ENCODE measurements around the gene NINJ1. TPM values are rescaled to one million over a fixed set of nuclear protein-coding genes. Genes with fewer than 3 reads are reported as not detected.

The NINJ1 gene
- total and polyA plus RNA-seq, 2 of the 13 experiments (the other 11 are each of a cell fraction or from before 2014, with no cell fraction given): 81.2 to 92.1 TPM

DNA sequence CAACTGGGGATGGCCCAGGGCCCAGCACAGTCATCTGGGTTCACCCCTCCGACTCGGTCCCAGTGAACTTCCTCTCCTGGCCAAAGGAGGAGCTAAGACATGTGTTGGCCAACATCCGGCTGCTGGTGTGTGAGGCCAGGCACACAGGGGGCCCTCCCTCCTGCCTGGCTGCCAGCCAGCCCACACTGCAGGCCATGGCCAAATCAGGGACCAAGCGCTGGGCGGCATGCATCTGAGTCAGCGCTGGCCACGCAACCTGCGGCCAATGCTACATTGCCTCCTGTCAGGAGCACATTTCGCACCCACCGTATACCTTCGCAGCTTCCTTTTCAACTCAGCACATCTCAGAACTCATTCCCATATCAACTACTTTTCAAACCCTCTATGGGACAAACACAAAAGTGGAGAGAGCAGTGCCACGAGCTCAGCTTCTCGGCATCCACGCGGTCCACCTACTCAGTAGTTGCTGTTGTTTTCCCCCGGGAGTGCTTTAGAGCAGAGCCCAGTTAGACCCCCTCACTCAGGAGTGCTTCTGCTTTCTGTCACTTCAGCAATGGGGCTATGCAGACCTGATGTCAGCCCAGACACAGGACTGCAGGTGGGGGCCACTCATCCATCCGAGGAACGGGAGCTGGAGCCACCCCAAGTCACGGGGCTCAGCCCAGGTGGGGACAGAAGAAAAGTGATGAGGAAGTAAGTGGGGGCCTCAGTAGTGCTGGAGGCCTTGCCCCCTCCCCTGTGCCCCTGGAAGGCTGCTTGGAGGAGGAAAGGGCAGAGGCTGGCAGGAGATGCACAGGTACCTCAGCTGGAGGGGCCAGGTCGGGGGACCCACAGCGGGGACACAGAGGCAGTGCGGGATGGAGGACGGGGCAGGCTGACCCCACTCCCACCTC, 13.9 kb downstream of the NINJ1 start (continued):
- TF ChIP-seq, protein P1, sequence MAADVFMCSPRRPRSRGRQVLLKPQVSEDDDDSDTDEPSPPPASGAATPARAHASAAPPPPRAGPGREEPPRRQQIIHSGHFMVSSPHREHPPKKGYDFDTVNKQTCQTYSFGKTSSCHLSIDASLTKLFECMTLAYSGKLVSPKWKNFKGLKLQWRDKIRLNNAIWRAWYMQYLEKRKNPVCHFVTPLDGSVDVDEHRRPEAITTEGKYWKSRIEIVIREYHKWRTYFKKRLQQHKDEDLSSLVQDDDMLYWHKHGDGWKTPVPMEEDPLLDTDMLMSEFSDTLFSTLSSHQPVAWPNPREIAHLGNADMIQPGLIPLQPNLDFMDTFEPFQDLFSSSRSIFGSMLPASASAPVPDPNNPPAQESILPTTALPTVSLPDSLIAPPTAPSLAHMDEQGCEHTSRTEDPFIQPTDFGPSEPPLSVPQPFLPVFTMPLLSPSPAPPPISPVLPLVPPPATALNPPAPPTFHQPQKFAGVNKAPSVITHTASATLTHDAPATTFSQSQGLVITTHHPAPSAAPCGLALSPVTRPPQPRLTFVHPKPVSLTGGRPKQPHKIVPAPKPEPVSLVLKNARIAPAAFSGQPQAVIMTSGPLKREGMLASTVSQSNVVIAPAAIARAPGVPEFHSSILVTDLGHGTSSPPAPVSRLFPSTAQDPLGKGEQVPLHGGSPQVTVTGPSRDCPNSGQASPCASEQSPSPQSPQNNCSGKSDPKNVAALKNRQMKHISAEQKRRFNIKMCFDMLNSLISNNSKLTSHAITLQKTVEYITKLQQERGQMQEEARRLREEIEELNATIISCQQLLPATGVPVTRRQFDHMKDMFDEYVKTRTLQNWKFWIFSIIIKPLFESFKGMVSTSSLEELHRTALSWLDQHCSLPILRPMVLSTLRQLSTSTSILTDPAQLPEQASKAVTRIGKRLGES (CRISPR knock-in tag; IDR thresholded peaks at IDR 0.05; ENCODE audit: borderline replicate concordance): no peak
- TF ChIP-seq, protein P2, sequence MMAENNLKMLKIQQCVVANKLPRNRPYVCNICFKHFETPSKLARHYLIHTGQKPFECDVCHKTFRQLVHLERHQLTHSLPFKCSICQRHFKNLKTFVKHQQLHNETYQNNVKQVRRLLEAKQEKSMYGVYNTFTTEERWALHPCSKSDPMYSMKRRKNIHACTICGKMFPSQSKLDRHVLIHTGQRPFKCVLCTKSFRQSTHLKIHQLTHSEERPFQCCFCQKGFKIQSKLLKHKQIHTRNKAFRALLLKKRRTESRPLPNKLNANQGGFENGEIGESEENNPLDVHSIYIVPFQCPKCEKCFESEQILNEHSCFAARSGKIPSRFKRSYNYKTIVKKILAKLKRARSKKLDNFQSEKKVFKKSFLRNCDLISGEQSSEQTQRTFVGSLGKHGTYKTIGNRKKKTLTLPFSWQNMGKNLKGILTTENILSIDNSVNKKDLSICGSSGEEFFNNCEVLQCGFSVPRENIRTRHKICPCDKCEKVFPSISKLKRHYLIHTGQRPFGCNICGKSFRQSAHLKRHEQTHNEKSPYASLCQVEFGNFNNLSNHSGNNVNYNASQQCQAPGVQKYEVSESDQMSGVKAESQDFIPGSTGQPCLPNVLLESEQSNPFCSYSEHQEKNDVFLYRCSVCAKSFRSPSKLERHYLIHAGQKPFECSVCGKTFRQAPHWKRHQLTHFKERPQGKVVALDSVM (CRISPR knock-in tag; IDR thresholded peaks at IDR 0.05): 0 out of 2 replicates have a peak, but pooled peaks have one; percentile 54
- TF ChIP-seq ZNF10 (CRISPR knock-in tag; IDR thresholded peaks at IDR 0.05; ENCODE audit: borderline replicate concordance, low read depth) (no peak), ZNF567 (CRISPR knock-in tag; IDR thresholded peaks at IDR 0.05; ENCODE audit: borderline replicate concordance) (no peak), MAFF (IDR thresholded peaks at IDR 0.05; ENCODE audit: low read depth, low read length) (peak; percentile 45), TOPORS (CRISPR knock-in tag; IDR thresholded peaks at IDR 0.05) (peak; percentile 80; the same call in 1 of the 2 replicates), HNRNPLL (IDR thresholded peaks at IDR 0.05; ENCODE audit: low read depth, low read length, poor library complexity, severe bottlenecking) (peak; percentile 99), GFI1 (CRISPR knock-in tag; IDR thresholded peaks at IDR 0.05; ENCODE audit: borderline replicate concordance) (peak; percentile 61; the same call in 1 of the 2 replicates), PHF5A (CRISPR knock-in tag; IDR thresholded peaks at IDR 0.05; ENCODE audit: low read depth, unreplicated experiment) (no peak), ZNF382 (CRISPR knock-in tag; IDR thresholded peaks at IDR 0.05; ENCODE audit: borderline replicate concordance) (no peak), NCOA1 (CRISPR knock-in tag; IDR thresholded peaks at IDR 0.05) (no peak)
- TF ChIP-seq, protein P3, sequence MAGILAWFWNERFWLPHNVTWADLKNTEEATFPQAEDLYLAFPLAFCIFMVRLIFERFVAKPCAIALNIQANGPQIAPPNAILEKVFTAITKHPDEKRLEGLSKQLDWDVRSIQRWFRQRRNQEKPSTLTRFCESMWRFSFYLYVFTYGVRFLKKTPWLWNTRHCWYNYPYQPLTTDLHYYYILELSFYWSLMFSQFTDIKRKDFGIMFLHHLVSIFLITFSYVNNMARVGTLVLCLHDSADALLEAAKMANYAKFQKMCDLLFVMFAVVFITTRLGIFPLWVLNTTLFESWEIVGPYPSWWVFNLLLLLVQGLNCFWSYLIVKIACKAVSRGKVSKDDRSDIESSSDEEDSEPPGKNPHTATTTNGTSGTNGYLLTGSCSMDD (CRISPR knock-in tag; IDR thresholded peaks at IDR 0.05): no peak
- TF ChIP-seq, protein P4, sequence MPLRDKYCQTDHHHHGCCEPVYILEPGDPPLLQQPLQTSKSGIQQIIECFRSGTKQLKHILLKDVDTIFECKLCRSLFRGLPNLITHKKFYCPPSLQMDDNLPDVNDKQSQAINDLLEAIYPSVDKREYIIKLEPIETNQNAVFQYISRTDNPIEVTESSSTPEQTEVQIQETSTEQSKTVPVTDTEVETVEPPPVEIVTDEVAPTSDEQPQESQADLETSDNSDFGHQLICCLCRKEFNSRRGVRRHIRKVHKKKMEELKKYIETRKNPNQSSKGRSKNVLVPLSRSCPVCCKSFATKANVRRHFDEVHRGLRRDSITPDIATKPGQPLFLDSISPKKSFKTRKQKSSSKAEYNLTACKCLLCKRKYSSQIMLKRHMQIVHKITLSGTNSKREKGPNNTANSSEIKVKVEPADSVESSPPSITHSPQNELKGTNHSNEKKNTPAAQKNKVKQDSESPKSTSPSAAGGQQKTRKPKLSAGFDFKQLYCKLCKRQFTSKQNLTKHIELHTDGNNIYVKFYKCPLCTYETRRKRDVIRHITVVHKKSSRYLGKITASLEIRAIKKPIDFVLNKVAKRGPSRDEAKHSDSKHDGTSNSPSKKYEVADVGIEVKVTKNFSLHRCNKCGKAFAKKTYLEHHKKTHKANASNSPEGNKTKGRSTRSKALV (CRISPR knock-in tag; IDR thresholded peaks at IDR 0.05): peak; percentile 71; the same call in 1 of the 2 replicates
- TF ChIP-seq, protein P5, sequence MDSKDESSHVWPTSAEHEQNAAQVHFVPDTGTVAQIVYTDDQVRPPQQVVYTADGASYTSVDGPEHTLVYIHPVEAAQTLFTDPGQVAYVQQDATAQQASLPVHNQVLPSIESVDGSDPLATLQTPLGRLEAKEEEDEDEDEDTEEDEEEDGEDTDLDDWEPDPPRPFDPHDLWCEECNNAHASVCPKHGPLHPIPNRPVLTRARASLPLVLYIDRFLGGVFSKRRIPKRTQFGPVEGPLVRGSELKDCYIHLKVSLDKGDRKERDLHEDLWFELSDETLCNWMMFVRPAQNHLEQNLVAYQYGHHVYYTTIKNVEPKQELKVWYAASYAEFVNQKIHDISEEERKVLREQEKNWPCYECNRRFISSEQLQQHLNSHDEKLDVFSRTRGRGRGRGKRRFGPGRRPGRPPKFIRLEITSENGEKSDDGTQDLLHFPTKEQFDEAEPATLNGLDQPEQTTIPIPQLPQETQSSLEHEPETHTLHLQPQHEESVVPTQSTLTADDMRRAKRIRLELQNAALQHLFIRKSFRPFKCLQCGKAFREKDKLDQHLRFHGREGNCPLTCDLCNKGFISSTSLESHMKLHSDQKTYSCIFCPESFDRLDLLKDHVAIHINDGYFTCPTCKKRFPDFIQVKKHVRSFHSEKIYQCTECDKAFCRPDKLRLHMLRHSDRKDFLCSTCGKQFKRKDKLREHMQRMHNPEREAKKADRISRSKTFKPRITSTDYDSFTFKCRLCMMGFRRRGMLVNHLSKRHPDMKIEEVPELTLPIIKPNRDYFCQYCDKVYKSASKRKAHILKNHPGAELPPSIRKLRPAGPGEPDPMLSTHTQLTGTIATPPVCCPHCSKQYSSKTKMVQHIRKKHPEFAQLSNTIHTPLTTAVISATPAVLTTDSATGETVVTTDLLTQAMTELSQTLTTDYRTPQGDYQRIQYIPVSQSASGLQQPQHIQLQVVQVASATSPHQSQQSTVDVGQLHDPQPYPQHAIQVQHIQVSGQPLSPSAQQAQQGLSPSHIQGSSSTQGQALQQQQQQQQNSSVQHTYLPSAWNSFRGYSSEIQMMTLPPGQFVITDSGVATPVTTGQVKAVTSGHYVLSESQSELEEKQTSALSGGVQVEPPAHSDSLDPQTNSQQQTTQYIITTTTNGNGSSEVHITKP (CRISPR knock-in tag; IDR thresholded peaks at IDR 0.05; ENCODE audit: low read depth): no peak; the same call in 1 of the 2 replicates
